K562 (cell line): ENCODE measurements around the gene NDUFV3.

Source experiments
- FOXM1 ChIP-seq, 2 experiments: fragments of 450-650 bp in 1 of 2; sonication (generic) in 1 of 2; formaldehyde crosslinking in 1 of 2; IDR thresholded peaks; 2 replicates each; pipeline versions ENCODE4 v1.6.1 to v1.9.0; 2017 to 2022; ENCODE audit warnings: low read depth in 2 of 2, mild to moderate bottlenecking in 2 of 2, missing genetic modification reagents in 1 of 2, moderate library complexity in 1 of 2
- HDAC6 ChIP-seq: IDR thresholded peaks from 2 replicates; pipeline ENCODE4 v1.6.1; 2012; ENCODE audit warnings: low read depth, mild to moderate bottlenecking, control low read depth, inconsistent platforms, low read length, moderate library complexity
- KDM4B ChIP-seq, 2 experiments: fragments of 450-650 bp in 1 of 2; sonication (generic) in 1 of 2; IDR thresholded peaks; 2 replicates each; pipeline ENCODE4 v1.6.1; 2016 to 2017; ENCODE audit warnings: borderline replicate concordance in 2 of 2, antibody characterized with exemption in 1 of 2, low read depth in 1 of 2, mild to moderate bottlenecking in 1 of 2
- RCOR1 ChIP-seq, 2 experiments: IDR thresholded peaks; 2 replicates each; pipeline ENCODE4 v1.6.1; 2012; ENCODE audit warnings: low read depth in 2 of 2, low read length in 2 of 2, borderline replicate concordance in 1 of 2, improper control_type of control experiment in 1 of 2
- SMC3 ChIP-seq: conservative IDR thresholded peaks from 2 replicates; pipeline ENCODE4 v1.6.1; 2011; ENCODE audit warnings: low read depth, low read length, improper control_type of control experiment; ENCODE audit not compliant: insufficient read depth
- TBL1XR1 ChIP-seq, 2 experiments: IDR thresholded peaks; 2 replicates each; pipeline ENCODE4 v1.6.1; 2012; ENCODE audit warnings: improper control_type of control experiment in 2 of 2, low read length in 2 of 2, mild to moderate bottlenecking in 1 of 2
- TCF3 ChIP-seq: sonication (generic); formaldehyde crosslinking; IDR thresholded peaks from 2 replicates; pipeline ENCODE4 v1.4.0; 2020; ENCODE audit warnings: mild to moderate bottlenecking, missing genetic modification reagents
- XRCC5 ChIP-seq: fragments of 200-400 bp; formaldehyde crosslinking; IDR thresholded peaks from 2 replicates; pipeline ENCODE4 v1.6.1; 2017; ENCODE audit warnings: low read depth, mild to moderate bottlenecking, low read length
- TF ChIP-seq, protein P1 (sequence below), 3 experiments: IDR thresholded peaks in 2 of 3; conservative IDR thresholded peaks in 1 of 3; 2 replicates each; pipeline ENCODE4 v1.5.1; 2011 to 2012; ENCODE audit warnings: low read length in 3 of 3, mild to moderate bottlenecking in 3 of 3, control low read depth in 2 of 3, improper control_type of control experiment in 1 of 3, inconsistent platforms in 1 of 3, low read depth in 1 of 3, mixed read lengths in 1 of 3, moderate library complexity in 1 of 3; ENCODE audit not compliant: insufficient read depth in 2 of 3
- TF ChIP-seq, protein P2 (sequence below): fragments of 250-450 bp; sonication (Bioruptor Pico); IDR thresholded peaks from 2 replicates; pipeline ENCODE4 v1.4.0; 2020; ENCODE audit warnings: mild to moderate bottlenecking, moderate library complexity

GRCh38 chr21:42939582-42940413 lies 46.7 kb downstream of the NDUFV3 start:
- TF ChIP-seq, protein P1, sequence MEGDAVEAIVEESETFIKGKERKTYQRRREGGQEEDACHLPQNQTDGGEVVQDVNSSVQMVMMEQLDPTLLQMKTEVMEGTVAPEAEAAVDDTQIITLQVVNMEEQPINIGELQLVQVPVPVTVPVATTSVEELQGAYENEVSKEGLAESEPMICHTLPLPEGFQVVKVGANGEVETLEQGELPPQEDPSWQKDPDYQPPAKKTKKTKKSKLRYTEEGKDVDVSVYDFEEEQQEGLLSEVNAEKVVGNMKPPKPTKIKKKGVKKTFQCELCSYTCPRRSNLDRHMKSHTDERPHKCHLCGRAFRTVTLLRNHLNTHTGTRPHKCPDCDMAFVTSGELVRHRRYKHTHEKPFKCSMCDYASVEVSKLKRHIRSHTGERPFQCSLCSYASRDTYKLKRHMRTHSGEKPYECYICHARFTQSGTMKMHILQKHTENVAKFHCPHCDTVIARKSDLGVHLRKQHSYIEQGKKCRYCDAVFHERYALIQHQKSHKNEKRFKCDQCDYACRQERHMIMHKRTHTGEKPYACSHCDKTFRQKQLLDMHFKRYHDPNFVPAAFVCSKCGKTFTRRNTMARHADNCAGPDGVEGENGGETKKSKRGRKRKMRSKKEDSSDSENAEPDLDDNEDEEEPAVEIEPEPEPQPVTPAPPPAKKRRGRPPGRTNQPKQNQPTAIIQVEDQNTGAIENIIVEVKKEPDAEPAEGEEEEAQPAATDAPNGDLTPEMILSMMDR (IDR thresholded peaks at IDR 0.05 in 2 of 3, conservative IDR thresholded peaks at IDR 0.05 in 1 of 3; ENCODE audit: insufficient read depth in 2 of 3, low read depth in 1 of 3, low read length in 3 of 3), result no peak
- TF ChIP-seq FOXM1 (IDR thresholded peaks at IDR 0.05; ENCODE audit: low read depth) (no peak), FOXM1 (CRISPR knock-in tag; IDR thresholded peaks at IDR 0.05; ENCODE audit: low read depth) (no peak), TCF3 (CRISPR knock-in tag) (no peak), HDAC6 (no peak), TBL1XR1 (IDR thresholded peaks at IDR 0.05; ENCODE audit: low read length in 2 of 2) (no peak), XRCC5 (no peak), SMC3 (no peak), RCOR1 (IDR thresholded peaks at IDR 0.05; ENCODE audit: borderline replicate concordance in 1 of 2, low read depth in 2 of 2, low read length in 2 of 2) (no peak), KDM4B (IDR thresholded peaks at IDR 0.05; ENCODE audit: borderline replicate concordance in 2 of 2, low read depth in 1 of 2) (no peak)
- TF ChIP-seq, protein P2, sequence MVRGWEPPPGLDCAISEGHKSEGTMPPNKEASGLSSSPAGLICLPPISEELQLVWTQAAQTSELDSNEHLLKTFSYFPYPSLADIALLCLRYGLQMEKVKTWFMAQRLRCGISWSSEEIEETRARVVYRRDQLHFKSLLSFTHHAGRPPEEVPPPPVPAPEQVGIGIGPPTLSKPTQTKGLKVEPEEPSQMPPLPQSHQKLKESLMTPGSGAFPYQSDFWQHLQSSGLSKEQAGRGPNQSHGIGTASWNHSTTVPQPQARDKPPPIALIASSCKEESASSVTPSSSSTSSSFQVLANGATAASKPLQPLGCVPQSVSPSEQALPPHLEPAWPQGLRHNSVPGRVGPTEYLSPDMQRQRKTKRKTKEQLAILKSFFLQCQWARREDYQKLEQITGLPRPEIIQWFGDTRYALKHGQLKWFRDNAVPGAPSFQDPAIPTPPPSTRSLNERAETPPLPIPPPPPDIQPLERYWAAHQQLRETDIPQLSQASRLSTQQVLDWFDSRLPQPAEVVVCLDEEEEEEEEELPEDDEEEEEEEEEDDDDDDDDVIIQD, result no peak
